Gastrocnemius medialis (tissue), 4 donors: ENCODE measurements around the gene FYCO1. TPM values are rescaled to one million over a fixed set of nuclear protein-coding genes. Genes with fewer than 3 reads are reported as not detected.
A peak's percentile ranks its signal among the peaks of the same experiment; 100 is the strongest.

Source experiments
- ATAC-seq, 2 donors: fragments of 150-250 bp; one replicate each; pipeline ENCODE4 v1.9.1; 2016
- DNase-seq, 2 donors: peaks; one replicate each; pipeline ENCODE4 v3.0.0-alpha.2; 2019
- H3K27ac ChIP-seq, 4 donors: fragments of 200-600 bp; sonication (generic); 1 replicate in 1 of 4; 2 replicates in 3 of 4; pipeline ENCODE4 v1.5.1; 2016 to 2018; ENCODE audit warnings: mild to moderate bottlenecking in 2 of 4, moderate library complexity in 1 of 4
- H3K27me3 ChIP-seq, 3 donors: fragments of 200-600 bp; sonication (generic) in 2 of 3; 1 replicate in 1 of 3; 2 replicates in 2 of 3; pipeline versions ENCODE4 v1.5.1 to v1.6.0; 2016 to 2019; ENCODE audit warnings: mild to moderate bottlenecking in 1 of 3, moderate library complexity in 1 of 3
- H3K36me3 ChIP-seq, 2 donors: fragments of 200-600 bp; sonication (generic) in 1 of 2; one replicate each; pipeline ENCODE4 v1.5.1; 2017 to 2018
- H3K4me1 ChIP-seq, 2 donors: fragments of 200-600 bp; sonication (generic) in 1 of 2; one replicate each; pipeline ENCODE4 v1.5.1; 2016 to 2017; ENCODE audit warnings: mild to moderate bottlenecking in 2 of 2
- H3K4me3 ChIP-seq, 4 donors: fragments of 200-600 bp; sonication (generic) in 3 of 4; 1 replicate in 1 of 4; 2 replicates in 3 of 4; pipeline ENCODE4 v1.5.1; 2016 to 2019; ENCODE audit warnings: mild to moderate bottlenecking in 2 of 4
- H3K9me3 ChIP-seq, 3 donors: fragments of 200-600 bp; sonication (generic) in 2 of 3; 1 replicate in 1 of 3; 2 replicates in 2 of 3; pipeline ENCODE4 v1.5.1; 2016 to 2019
- CTCF ChIP-seq, 5 experiments: fragments of 450-650 bp in 3 of 5; fragments of 200-600 bp in 2 of 5; sonication (generic) in 2 of 5; IDR thresholded peaks in 4 of 5; conservative IDR thresholded peaks in 1 of 5; 1 replicate in 4 of 5; 2 replicates in 1 of 5; pipeline ENCODE4 v1.5.1; 2016 to 2019; ENCODE audit warnings: antibody characterized with exemption in 5 of 5, mild to moderate bottlenecking in 3 of 5, moderate library complexity in 3 of 5
- POLR2A ChIP-seq, 2 donors: fragments of 450-650 bp; IDR thresholded peaks; one replicate each; pipeline ENCODE4 v1.6.1; 2017; ENCODE audit warnings: antibody characterized with exemption in 2 of 2, mild to moderate bottlenecking in 2 of 2, moderate library complexity in 2 of 2
- in situ Hi-C, 4 donors: fragments of 200-750 bp; cut with MboI; loops; one replicate each; pipeline versions ENCODE4 v1.15.0 to v1.8.0; 2017; ENCODE audit warnings: low sequenced_read_pairs in 4 of 4
- intact Hi-C: fragments of 100-400 bp; cut with DNase I; formaldehyde crosslinking; loops from one replicate; pipeline ENCODE4 v1.15.1; 2023; ENCODE audit warnings: low total_unique reads
- total RNA-seq, 4 donors: library from RNA; depleted of rRNA; stranded (reverse); fragments of >200 nt; gene quantifications; one replicate each; pipeline versions ENCODE4 v1.1.0 to v1.2.3, GENCODE V29; 2016

The FYCO1 gene
- total RNA-seq, 4 donors from 2014 or later: 47.4 to 99.8 (median 84.2) TPM

GRCh38 chr3:45906681-45907407 is 88.8 kb downstream of the FYCO1 start:
- no peaks in the 10 kb centered on the region for H3K9me3 ChIP-seq
- H3K4me1 ChIP-seq: peaks cover 3 to 19% of the 10 kb centered on the region in 2 donors
- H3K27ac ChIP-seq: peak overlapping the region in 1 of 4 donors; percentile 53
- peak; percentile 20 to 48 for DNase-seq
- in situ Hi-C loops (loop anchor here in 3 of 4 donors (25.0 kb wide), 1 partner anchor 145 kb away; no protein-coding TSS in a partner anchor), intact Hi-C loops (loop anchor here (2.0 kb wide), 1 partner anchor 146 kb away; no protein-coding TSS in a partner anchor)
- no peaks in the 10 kb centered on the region for H3K27me3 ChIP-seq
- ATAC-seq: peak; percentile 68 to 81
- H3K36me3 ChIP-seq: peaks cover 0 to 2% of the 10 kb centered on the region in 2 donors
- TF ChIP-seq POLR2A (IDR thresholded peaks at IDR 0.05) (no peak), CTCF (IDR thresholded peaks at IDR 0.05 in 4 of 5, conservative IDR thresholded peaks at IDR 0.05 in 1 of 5) (peak in 3 of 5 experiments; percentile 16 to 43 (median 37))
- H3K4me3 ChIP-seq: no peak overlapping the region

GRCh38 chr3:45905755-45906154 is 89.9 kb downstream of the FYCO1 start:
- in situ Hi-C loops: loop anchor here in 3 of 4 donors (25.0 kb wide), 1 partner anchor 143 kb away; no protein-coding TSS in a partner anchor
- no peaks in the 10 kb centered on the region for H3K27me3 ChIP-seq
- ATAC-seq: no peak
- H3K4me1 ChIP-seq: peaks cover 3 to 19% of the 10 kb centered on the region in 2 donors
- no peak overlapping the region for H3K27ac ChIP-seq
- peaks cover 0 to 3% of the 10 kb centered on the region in 2 donors for H3K36me3 ChIP-seq
- H3K4me3 ChIP-seq: no peak overlapping the region
- no peak for DNase-seq
- TF ChIP-seq CTCF (IDR thresholded peaks at IDR 0.05 in 4 of 5, conservative IDR thresholded peaks at IDR 0.05 in 1 of 5): no peak
- no peak for TF ChIP-seq POLR2A (IDR thresholded peaks at IDR 0.05)
- intact Hi-C loops: loop anchor here (2.0 kb wide), 1 partner anchor 145 kb away; no protein-coding TSS in a partner anchor
- H3K9me3 ChIP-seq: no peaks in the 10 kb centered on the region

GRCh38 chr3:45904931-45905330 is 90.7 kb downstream of the FYCO1 start:
- no peak overlapping the region for H3K4me3 ChIP-seq
- intact Hi-C loops (no loop called here), in situ Hi-C loops (loop anchor here in 3 of 4 donors (25.0 kb wide), 1 partner anchor 143 kb away; no protein-coding TSS in a partner anchor)
- H3K36me3 ChIP-seq: peaks cover 0 to 3% of the 10 kb centered on the region in 2 donors
- H3K27ac ChIP-seq: no peak overlapping the region
- no peak for DNase-seq
- TF ChIP-seq CTCF (IDR thresholded peaks at IDR 0.05 in 4 of 5, conservative IDR thresholded peaks at IDR 0.05 in 1 of 5) (no peak), POLR2A (IDR thresholded peaks at IDR 0.05) (no peak)
- peaks cover 3 to 19% of the 10 kb centered on the region in 2 donors for H3K4me1 ChIP-seq
- H3K27me3 ChIP-seq: no peaks in the 10 kb centered on the region
- no peak for ATAC-seq
- H3K9me3 ChIP-seq: no peaks in the 10 kb centered on the region

- H3K36me3 ChIP-seq: peaks cover 0 to 2% of the 10 kb centered on the region in 2 donors
- H3K4me3 ChIP-seq: no peak overlapping the region
- H3K27me3 ChIP-seq: no peaks in the 10 kb centered on the region
- intact Hi-C loops: no loop called here
- TF ChIP-seq CTCF (IDR thresholded peaks at IDR 0.05 in 4 of 5, conservative IDR thresholded peaks at IDR 0.05 in 1 of 5): no peak
- no peak for TF ChIP-seq POLR2A (IDR thresholded peaks at IDR 0.05)
- in situ Hi-C loops: no loop called here
- ATAC-seq: no peak
- DNase-seq: no peak
- H3K27ac ChIP-seq: no peak overlapping the region
- no peaks in the 10 kb centered on the region for H3K4me1 ChIP-seq
- H3K9me3 ChIP-seq: no peaks in the 10 kb centered on the region
Measured at GRCh38 chr3:45896956-45897355, 98.7 kb downstream of the FYCO1 start.
